IMR-90 (cell line): ENCODE results near the gene D2HGDH. TPM values are rescaled to one million over a fixed set of nuclear protein-coding genes. Genes with fewer than 3 reads are reported as not detected.

Experiments
- ATAC-seq: fragments of 200-7000 bp; cut with Tn5 transposase; 2 replicates; pipeline ENCODE4 v1.9.1; 2020; ENCODE audit warnings: low read depth, mild to moderate bottlenecking, moderate library complexity
- BruUV-seq: library from RNA; stranded (reverse); fragments of 400-500 nt; replicated peaks from 2 replicates; lab custom pipeline; 2021; lab: Mats Ljungman, UMichigan
- CTCF ChIA-PET: fragments of 300-600 bp; formaldehyde crosslinking; extraction: SDS; loops from one replicate; lab custom pipeline; 2021; ENCODE audit warnings: antibody characterized with exemption; lab: Yijun Ruan, JAX
- POLR2A ChIA-PET: fragments of 300-600 bp; sonication (Branson Sonifier 250); formaldehyde crosslinking; loops from one replicate; lab custom pipeline; 2022; ENCODE audit warnings: antibody characterized with exemption; ENCODE audit not compliant: unreplicated experiment; lab: Charles Lee
- DNase-seq: peaks from one replicate; pipeline ENCODE4 v3.0.0; 2013
- H2AFZ ChIP-seq: replicated peaks from 2 replicates; pipeline ENCODE3; 2013; ENCODE audit warnings: low read length, mild to moderate bottlenecking; ENCODE audit not compliant: poor library complexity
- H2AK5ac ChIP-seq: 2 replicates; pipeline ENCODE4 v1.6.1; 2013; ENCODE audit warnings: low read depth, low read length, inconsistent platforms
- H2AK9ac ChIP-seq: replicated peaks from 2 replicates; pipeline ENCODE3; 2013; ENCODE audit warnings: mild to moderate bottlenecking, low read depth, low read length, moderate library complexity; ENCODE audit not compliant: poor library complexity
- H2BK120ac ChIP-seq: 2 replicates; pipeline ENCODE4 v1.6.1; 2013; ENCODE audit warnings: low read depth, low read length, inconsistent platforms
- H2BK15ac ChIP-seq: 3 replicates; pipeline ENCODE4 v1.6.1; 2013; ENCODE audit warnings: low read depth, low read length, inconsistent platforms
- H2BK20ac ChIP-seq: 2 replicates; pipeline ENCODE4 v1.6.1; 2013; ENCODE audit warnings: low read depth, mild to moderate bottlenecking, inconsistent platforms, low read length, moderate library complexity
- H2BK5ac ChIP-seq: 2 replicates; pipeline ENCODE4 v1.6.1; 2013; ENCODE audit warnings: mild to moderate bottlenecking, low read depth, low read length, inconsistent platforms; ENCODE audit not compliant: poor library complexity, severe bottlenecking
- H3K14ac ChIP-seq: replicated peaks from 2 replicates; pipeline ENCODE4 v1.6.1; 2013; ENCODE audit warnings: low read depth, low read length, inconsistent platforms
- H3K18ac ChIP-seq: 2 replicates; pipeline ENCODE4 v1.6.1; 2013; ENCODE audit warnings: low read depth, low read length, control low read depth
- H3K23ac ChIP-seq: 2 replicates; pipeline ENCODE4 v1.6.1; 2013; ENCODE audit warnings: low read depth, low read length, inconsistent platforms
- H3K27ac ChIP-seq: 2 replicates; pipeline ENCODE4 v1.5.1; 2013; ENCODE audit warnings: mild to moderate bottlenecking, control low read depth, low read length; ENCODE audit not compliant: insufficient read depth
- H3K27me3 ChIP-seq: 2 replicates; pipeline ENCODE4 v1.6.1; 2013; ENCODE audit warnings: low read length; ENCODE audit not compliant: control insufficient read depth, insufficient read depth
- H3K36me3 ChIP-seq: 2 replicates; pipeline ENCODE4 v1.6.1; 2013; ENCODE audit warnings: low read length, mixed read lengths; ENCODE audit not compliant: control insufficient read depth, insufficient read depth
- H3K4ac ChIP-seq: 2 replicates; pipeline ENCODE4 v1.6.1; 2013; ENCODE audit warnings: low read depth, low read length, inconsistent platforms
- H3K4me1 ChIP-seq: 2 replicates; pipeline ENCODE4 v1.6.1; 2013; ENCODE audit warnings: low read length, mixed read lengths; ENCODE audit not compliant: control insufficient read depth, insufficient read depth
- H3K4me2 ChIP-seq: 2 replicates; pipeline ENCODE4 v1.6.1; 2013; ENCODE audit warnings: low read depth, mild to moderate bottlenecking, control low read depth, low read length, moderate library complexity
- H3K4me3 ChIP-seq: 2 replicates; pipeline ENCODE4 v1.5.1; 2013; ENCODE audit warnings: low read depth, mild to moderate bottlenecking, control low read depth, low read length, moderate library complexity; ENCODE audit not compliant: insufficient read depth
- H3K56ac ChIP-seq: 2 replicates; pipeline ENCODE4 v1.6.1; 2013; ENCODE audit warnings: low read length, inconsistent platforms; ENCODE audit not compliant: insufficient read depth; ENCODE audit errors: extremely low read depth
- H3K79me1 ChIP-seq, 2 experiments: 2 replicates each; pipeline ENCODE4 v1.6.1; 2013; ENCODE audit warnings: low read length in 2 of 2, inconsistent platforms in 1 of 2, low read depth in 1 of 2
- H3K9ac ChIP-seq: 2 replicates; pipeline ENCODE4 v1.6.1; 2013; ENCODE audit warnings: low read depth, low read length, control low read depth
- H3K9me1 ChIP-seq: 2 replicates; pipeline ENCODE4 v1.6.1; 2013; ENCODE audit warnings: low read length, inconsistent platforms; ENCODE audit not compliant: insufficient read depth
- H3K9me3 ChIP-seq: 2 replicates; pipeline ENCODE4 v1.6.1; 2013; ENCODE audit warnings: low read length; ENCODE audit not compliant: control insufficient read depth, insufficient read depth
- H4K20me1 ChIP-seq: 2 replicates; pipeline ENCODE4 v1.6.1; 2013; ENCODE audit warnings: low read length, inconsistent platforms; ENCODE audit not compliant: insufficient read depth
- H4K5ac ChIP-seq: 2 replicates; pipeline ENCODE4 v1.6.1; 2013; ENCODE audit warnings: mild to moderate bottlenecking, low read depth, low read length, control low read depth
- H4K8ac ChIP-seq, 2 experiments: 2 replicates each; pipeline ENCODE4 v1.6.1; 2013; ENCODE audit warnings: low read depth in 2 of 2, low read length in 2 of 2, control low read depth in 1 of 2, inconsistent platforms in 1 of 2
- H4K91ac ChIP-seq: 2 replicates; pipeline ENCODE4 v1.6.1; 2013; ENCODE audit warnings: low read depth, low read length, inconsistent platforms; ENCODE audit not compliant: insufficient read depth
- CEBPB ChIP-seq: IDR thresholded peaks from 2 replicates; pipeline ENCODE4 v1.6.1; 2012; ENCODE audit warnings: low read depth, low read length, improper control_type of control experiment
- CHD1 ChIP-seq: IDR thresholded peaks from 2 replicates; pipeline ENCODE4 v1.6.1; 2012; ENCODE audit warnings: low read depth, low read length, improper control_type of control experiment
- CTCF ChIP-seq: conservative IDR thresholded peaks from 2 replicates; pipeline ENCODE4 v1.5.1; 2012; ENCODE audit warnings: mild to moderate bottlenecking, low read depth, low read length, improper control_type of control experiment
- MAZ ChIP-seq: IDR thresholded peaks from 2 replicates; pipeline ENCODE4 v1.6.1; 2012; ENCODE audit warnings: low read depth, mild to moderate bottlenecking, low read length, improper control_type of control experiment, moderate library complexity, borderline replicate concordance
- MXI1 ChIP-seq: IDR thresholded peaks from 2 replicates; pipeline ENCODE4 v1.6.1; 2012; ENCODE audit warnings: low read depth, mild to moderate bottlenecking, low read length, moderate library complexity, borderline replicate concordance
- POLR2A ChIP-seq: IDR thresholded peaks from 2 replicates; pipeline ENCODE4 v1.6.1; 2012; ENCODE audit warnings: mild to moderate bottlenecking, low read depth, low read length
- USF2 ChIP-seq: fragments of 150-350 bp; IDR thresholded peaks from 2 replicates; pipeline ENCODE4 v1.6.1; 2017; ENCODE audit warnings: mild to moderate bottlenecking, antibody characterized with exemption, low read length, low read depth
- WGBS, 2 experiments: methylation state at CpG; one replicate each; pipeline versions ENCODE4 v1.1.5 to v1.1.7; 2013; ENCODE audit warnings: missing lambda C conversion rate in 2 of 2; ENCODE audit not compliant: insufficient read length in 1 of 2; ENCODE audit errors: extremely low coverage in 2 of 2; 5-methylcytosine and 5-hydroxymethylcytosine counted together
- dilution Hi-C: fragments of 300-500 bp; cut with HindIII; formaldehyde crosslinking; loops from one replicate; pipeline ENCODE4 v1.14.3; 2018; ENCODE audit warnings: low sequenced_read_pairs; ENCODE audit not compliant: unreplicated experiment
- in situ Hi-C: fragments of 300-500 bp; cut with MboI; formaldehyde crosslinking; loops from 3 replicates; pipeline ENCODE4 v1.14.3; 2019; ENCODE audit warnings: low sequenced_read_pairs, inconsistent platforms, mixed read lengths
- intact Hi-C: fragments of 100-400 bp; cut with micrococcal nuclease; formaldehyde crosslinking; loops from 2 replicates; pipeline ENCODE4 v1.10.0; 2022
- polyA plus RNA-seq, 3 experiments: library from polyadenylated mRNA; depleted of rRNA; stranded (reverse); fragments of >200 nt; gene quantifications; 2 replicates each; pipeline ENCODE4 v1.2.3, GENCODE V29; 2012; ENCODE audit warnings: low replicate concordance in 1 of 3
- total RNA-seq: library from RNA; depleted of rRNA; stranded (reverse); fragments of >200 nt; gene quantifications from 2 replicates; pipeline ENCODE4 v1.2.3, GENCODE V29; 2012

The D2HGDH gene
- total and polyA plus RNA-seq, 2 of the 4 experiments (the other 2 are of a cell fraction), result 6.3 to 22.1 TPM

- H3K27ac ChIP-seq, result no peak overlapping the region
- BruUV-seq, result no TSS peak
- H2BK5ac ChIP-seq, result no peak overlapping the region
- H4K8ac ChIP-seq, result no peak overlapping the region
- no peak overlapping the region for H3K56ac ChIP-seq
- in situ Hi-C loops (no loop called here), intact Hi-C loops (no loop called here), dilution Hi-C loops (no loop called here)
- H3K4me3 ChIP-seq, result no peak overlapping the region
- H2BK15ac ChIP-seq, result no peak overlapping the region
- H3K27me3 ChIP-seq, result no peaks in the 10 kb centered on the region
- no peak for TF ChIP-seq CHD1
- no peak for TF ChIP-seq USF2
- no peak for TF ChIP-seq MAZ
- TF ChIP-seq POLR2A, result no peak
- TF ChIP-seq MXI1, result no peak
- no peak for TF ChIP-seq CEBPB
- no peak for TF ChIP-seq CTCF
- peaks cover 36% of the 10 kb centered on the region for H3K36me3 ChIP-seq
- H3K4me1 ChIP-seq, result peaks cover 3% of the 10 kb centered on the region
- peak overlapping the region; percentile 47 for H2AK9ac ChIP-seq
- 0 out of 2 replicates have a peak, but pooled peaks cover 2% of the 10 kb centered on the region for H3K9me3 ChIP-seq
- H3K79me1 ChIP-seq, result peaks cover 14 to 16% of the 10 kb centered on the region in 2 experiments
- H4K20me1 ChIP-seq, result peaks cover 27% of the 10 kb centered on the region
- H3K4ac ChIP-seq, result no peak overlapping the region
- DNase-seq, result no peak
- H3K9me1 ChIP-seq, result peaks cover 10% of the 10 kb centered on the region
- H3K4me2 ChIP-seq, result no peak overlapping the region
- CTCF ChIA-PET, result no interaction called here
- no peak overlapping the region for H3K9ac ChIP-seq
- no peak overlapping the region for H4K5ac ChIP-seq
- no peak overlapping the region for H3K23ac ChIP-seq
- 86% methylated on average over 3 of the region's 10 CpGs; no CpG with 5 or more reads in 1 of the 2 experiments for WGBS, 2 experiments
- no peak for ATAC-seq
- no peak overlapping the region; the same call in 1 of the 2 replicates for H2AK5ac ChIP-seq
- H2BK120ac ChIP-seq, result no peak overlapping the region
- H4K91ac ChIP-seq, result no peak overlapping the region
- POLR2A ChIA-PET, result no interaction called here
- H3K14ac ChIP-seq, result no peak overlapping the region
- no peak overlapping the region for H2BK20ac ChIP-seq
- no peak overlapping the region for H3K18ac ChIP-seq
- no peak overlapping the region for H2AFZ ChIP-seq
These were observed 6.6 kb downstream of the D2HGDH start for GRCh38 chr2:241741016-241741415.
